ENCODE data around the gene STAT6. TPM values are rescaled to one million over a fixed set of nuclear protein-coding genes. Genes with fewer than 3 reads are reported as not detected.

STAT6 gene
- polyA plus RNA-seq (2013, experiment 1 of 2; ENCODE audit: insufficient read length) = 75.7 TPM
- polyA plus RNA-seq (2013, experiment 2 of 2; ENCODE audit: insufficient read length) = 69.7 TPM

- DNase-seq = peak; percentile 89
Measured at GRCh38 chr12:57111031-57111734, at the start of gene STAT6. Gene STAT6, minus strand, starts transcription at chr12:57111362. Its CDS starts 3,084 bp downstream, at chr12:57108278.

- no peak for DNase-seq
Measured at GRCh38 chr12:57160741-57161140, 49.6 kb upstream of the STAT6 start.

GRCh38 chr12:57160040-57160439 lies 48.9 kb upstream of the STAT6 start:
- DNase-seq = no peak

- no peak for DNase-seq
Measured at GRCh38 chr12:57159311-57159710, 48.1 kb upstream of the STAT6 start.

- no peak for DNase-seq
Measured at GRCh38 chr12:57158665-57159064, 47.5 kb upstream of the STAT6 start.

- no peak for DNase-seq
Measured at GRCh38 chr12:57158186-57158585, 47.0 kb upstream of the STAT6 start.

- no peak for DNase-seq
Measured at GRCh38 chr12:57157588-57158173, 46.5 kb upstream of the STAT6 start.

- no peak for DNase-seq
Measured at GRCh38 chr12:57156701-57157403, 45.7 kb upstream of the STAT6 start.

GRCh38 chr12:57154804-57155434 lies 43.8 kb upstream of the STAT6 start:
- DNase-seq = no peak

- no peak for DNase-seq
Measured at GRCh38 chr12:57154076-57154475, 42.9 kb upstream of the STAT6 start.

GRCh38 chr12:57153415-57153997 lies 42.3 kb upstream of the STAT6 start:
- no peak for DNase-seq

- DNase-seq = peak; percentile 48
Measured at GRCh38 chr12:57152639-57153038, 41.5 kb upstream of the STAT6 start.

GRCh38 chr12:57151741-57152630 lies 40.8 kb upstream of the STAT6 start:
- peak; percentile 87 for DNase-seq

- no peak for DNase-seq
Measured at GRCh38 chr12:57150400-57151000, 39.3 kb upstream of the STAT6 start.

- DNase-seq = peak; percentile 67
Measured at GRCh38 chr12:57149245-57149900, 38.2 kb upstream of the STAT6 start.

- peak; percentile 48 for DNase-seq
Measured at GRCh38 chr12:57148469-57149244, 37.5 kb upstream of the STAT6 start.

GRCh38 chr12:57146961-57147944 lies 36.1 kb upstream of the STAT6 start, which contains the start of gene LRP1-AS:
Gene LRP1-AS, minus strand, starts transcription at chr12:57147619.
- peak; percentile 56 for DNase-seq

GRCh38 chr12:57146092-57146491 lies 34.9 kb upstream of the STAT6 start:
- DNase-seq = peak; percentile 47
